HG02763 (cell line): ENCODE data around the gene LPCAT1.
"Not testable (repeated sequence)": the region's sequence is repeated elsewhere in the genome, so short reads cannot be mapped to it uniquely, and the experiment has no call there.

ENCODE experiments used
- ATAC-seq: cut with Tn5 transposase; IDR thresholded peaks from one replicate; pipeline ENCODE4 v1.9.1; 2021; ENCODE audit warnings: mild to moderate bottlenecking, moderate library complexity; ENCODE audit not compliant: unreplicated experiment

Gene LPCAT1

DNA sequence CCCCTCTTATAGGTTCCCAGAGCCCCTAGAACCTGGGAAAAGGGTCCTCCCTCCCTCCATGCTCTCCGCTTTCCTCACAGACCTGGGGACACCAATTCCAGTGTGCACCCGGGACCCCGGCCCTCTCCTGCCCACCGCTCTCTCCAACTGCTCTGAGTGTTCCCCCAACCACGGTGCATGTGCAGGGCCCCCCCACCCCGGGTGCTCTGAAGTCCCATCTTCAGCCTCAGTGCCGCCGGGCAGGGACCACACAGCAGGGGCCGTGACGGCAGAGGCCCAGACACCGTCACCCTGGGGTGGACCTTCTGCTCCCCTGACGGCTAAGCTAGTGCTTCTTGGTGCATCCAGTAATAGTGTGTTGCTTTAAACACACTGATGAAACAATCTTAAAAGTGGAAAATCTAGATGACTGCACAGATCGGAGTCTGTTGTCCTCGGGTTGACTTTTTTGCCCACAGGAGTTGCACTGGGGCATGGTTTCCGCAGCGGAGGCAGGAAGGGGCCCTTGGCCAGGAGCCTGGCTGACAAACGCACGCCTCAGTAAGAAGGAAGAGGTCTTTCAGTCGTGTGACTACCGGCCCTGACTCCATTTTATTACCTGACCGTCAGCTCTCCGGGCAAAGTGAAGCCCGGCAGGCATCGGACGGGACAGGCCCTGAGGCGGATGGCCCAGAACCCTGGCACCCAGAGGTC lies 42.3 kb downstream of the LPCAT1 start:
- ATAC-seq, result no peak

DNA sequence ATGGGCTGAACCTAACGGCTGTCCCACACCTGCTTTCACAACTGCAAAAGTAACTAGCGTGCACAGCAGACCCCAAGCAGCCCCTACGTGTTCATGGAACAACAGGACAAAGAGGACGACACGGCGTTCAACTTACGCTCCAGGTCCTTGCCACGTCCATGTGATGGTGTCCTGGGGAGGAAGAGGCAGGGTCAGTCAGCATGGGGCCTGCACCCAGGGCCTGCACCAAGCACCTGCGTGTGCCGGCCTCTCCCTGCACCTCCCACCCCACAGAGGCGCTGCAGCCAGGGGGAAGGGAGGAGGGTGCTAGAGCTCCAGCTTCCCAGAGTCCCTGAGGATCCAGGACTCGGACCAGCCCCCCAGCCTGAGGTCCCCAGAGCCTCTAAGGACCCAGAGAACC lies 43.0 kb downstream of the LPCAT1 start:
- ATAC-seq, result no peak

GRCh38 chr5:1480217-1480616 lies 43.5 kb downstream of the LPCAT1 start:
- no peak for ATAC-seq

GRCh38 chr5:1479581-1480188 lies 44.1 kb downstream of the LPCAT1 start:
- ATAC-seq, result no peak

DNA sequence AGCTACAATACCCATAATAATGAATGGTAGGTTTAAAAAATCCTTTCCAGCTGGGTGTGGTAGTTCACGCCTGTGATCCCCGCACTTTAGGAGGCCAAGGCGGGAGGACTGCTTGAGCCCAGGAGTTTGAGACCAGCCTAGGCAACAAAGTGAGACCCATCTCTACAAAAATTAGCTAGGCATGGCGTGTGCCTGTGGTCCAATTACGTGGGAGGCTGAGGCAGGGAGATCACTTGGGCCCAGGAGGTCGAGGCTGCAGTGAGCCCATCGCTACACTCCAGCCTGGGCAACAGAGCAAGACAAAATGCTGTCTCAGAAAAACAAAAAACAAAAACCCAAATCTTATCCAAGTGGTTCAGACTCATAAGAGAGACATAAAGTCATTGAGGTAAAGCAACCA lies 44.7 kb downstream of the LPCAT1 start:
- ATAC-seq, result no peak

DNA sequence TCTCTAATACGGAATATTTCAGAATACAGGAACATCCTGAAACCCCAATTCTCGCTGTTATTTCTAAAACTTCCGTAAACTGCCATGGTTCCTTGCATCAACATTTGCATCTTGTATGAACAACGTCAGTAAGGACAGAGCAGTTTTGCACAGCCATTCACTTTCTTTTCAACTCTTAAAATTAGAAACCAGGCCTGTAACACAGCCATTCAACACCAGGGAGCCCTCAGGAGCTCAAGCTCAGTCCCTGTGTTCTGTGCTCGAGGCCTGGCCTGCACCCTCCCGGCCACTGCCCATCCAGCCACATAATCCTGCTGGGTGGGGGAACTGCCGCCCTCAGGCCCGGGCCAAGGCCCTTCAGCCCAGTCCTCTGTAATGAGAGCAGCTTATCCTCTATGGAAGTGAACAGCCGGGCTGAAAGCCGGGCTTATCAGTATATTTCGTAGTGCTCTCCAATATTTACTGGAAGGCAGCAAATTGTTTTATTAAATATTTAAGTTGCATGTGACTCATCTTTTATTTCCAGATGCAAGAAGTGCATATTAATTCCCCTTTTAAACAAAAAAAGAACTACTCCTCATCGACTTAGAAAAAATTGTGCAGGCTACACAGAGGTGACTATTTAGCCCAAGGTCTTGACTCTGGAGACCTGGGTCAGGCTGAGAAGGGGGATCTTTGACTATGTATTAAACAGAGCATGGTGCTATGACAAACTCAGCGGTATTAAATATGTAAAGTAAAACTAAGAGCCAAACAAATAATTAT lies 45.3 kb downstream of the LPCAT1 start:
- no peak for ATAC-seq

DNA sequence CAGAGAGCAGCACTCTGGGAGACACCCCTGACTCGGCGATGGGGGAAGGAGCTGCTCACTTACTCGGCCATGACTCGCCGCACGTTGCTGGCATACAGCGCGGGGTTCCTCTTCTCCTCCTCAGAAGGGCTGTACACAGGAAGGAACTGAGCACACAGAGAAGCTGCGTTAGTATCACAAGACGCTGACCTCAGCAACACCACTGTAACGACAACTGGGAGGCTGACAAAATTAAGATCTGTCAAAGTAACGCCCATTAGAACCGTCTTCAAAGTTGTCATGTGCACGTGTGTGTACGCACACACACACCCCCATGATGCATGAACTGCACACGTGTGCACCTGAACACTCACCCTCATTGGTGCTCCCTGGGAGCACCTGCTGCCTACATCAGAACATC lies 46.4 kb downstream of the LPCAT1 start:
- ATAC-seq, result no peak

GRCh38 chr5:1476967-1477310 lies 46.8 kb downstream of the LPCAT1 start:
- ATAC-seq, result no peak

DNA sequence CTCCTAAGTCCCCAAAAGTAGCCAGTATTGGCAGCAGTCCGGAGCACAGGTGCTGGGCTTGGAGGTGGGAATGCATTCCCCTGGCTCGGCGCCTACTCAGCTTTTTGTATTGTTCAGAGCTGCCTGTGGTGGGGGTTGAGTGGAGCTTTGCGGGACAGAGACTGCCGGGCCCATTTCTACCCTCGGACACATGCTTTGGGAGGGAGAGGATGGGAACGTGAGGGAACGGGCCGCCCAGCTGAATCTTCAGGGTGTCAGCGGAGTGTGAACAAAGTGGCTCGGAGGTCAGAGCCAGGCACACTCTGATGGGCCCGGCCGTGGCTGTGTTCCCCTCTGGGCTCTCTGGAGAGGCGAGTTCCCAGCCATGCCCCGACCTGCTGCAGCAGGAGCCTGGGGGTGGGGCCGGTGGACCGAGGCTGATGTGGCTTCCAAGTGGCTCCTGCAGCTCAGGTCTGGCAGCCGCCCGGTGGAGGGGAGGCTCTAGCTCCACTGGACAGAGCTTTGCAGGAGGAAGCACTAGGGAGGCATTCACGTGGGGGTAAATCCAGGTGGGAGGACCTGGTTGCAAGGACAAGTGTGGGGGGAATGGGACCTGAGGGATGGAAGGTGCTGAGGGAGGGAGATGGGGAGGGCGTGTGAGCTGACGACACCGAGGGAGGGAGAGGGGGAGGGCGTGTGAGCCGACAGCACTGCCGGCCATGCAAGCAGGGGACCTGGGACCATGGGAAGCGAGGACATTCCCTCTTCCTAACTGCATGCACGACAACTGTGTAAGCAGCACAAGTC lies 47.4 kb downstream of the LPCAT1 start:
- no peak for ATAC-seq

GRCh38 chr5:1475544-1475900 lies 48.2 kb downstream of the LPCAT1 start:
- ATAC-seq, result not testable (repeated sequence)

DNA sequence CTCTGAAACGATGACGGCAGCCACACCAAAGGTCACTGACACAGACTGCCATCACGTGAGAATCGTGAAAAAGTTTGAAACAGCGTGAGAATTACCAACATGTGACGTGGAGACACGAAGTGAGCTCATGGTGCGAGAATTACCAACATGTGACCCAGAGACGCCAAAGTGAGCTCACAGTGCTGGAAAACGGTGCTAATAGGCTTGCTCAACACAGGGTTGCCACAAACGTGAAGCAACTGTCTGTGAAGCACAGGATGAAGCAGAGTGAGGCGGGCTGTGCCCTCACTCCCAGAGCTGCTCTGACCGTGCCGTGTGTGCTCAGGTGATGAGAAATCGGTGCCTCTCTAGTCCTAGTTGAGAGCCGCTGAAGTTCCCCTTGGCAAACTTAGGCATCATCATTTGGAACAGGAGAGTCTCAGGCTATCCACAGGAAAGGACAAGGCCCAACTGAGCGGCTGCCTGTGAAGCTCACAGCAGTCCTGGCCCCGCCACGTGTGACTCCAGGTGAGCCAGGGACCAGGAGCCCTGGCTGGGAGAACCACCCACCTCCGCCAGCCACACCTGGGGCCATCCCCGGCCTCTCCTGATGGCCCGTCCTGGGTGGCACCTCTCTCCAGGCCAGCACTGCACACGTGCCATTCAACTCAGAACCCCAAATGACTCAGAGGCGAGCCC lies 48.8 kb downstream of the LPCAT1 start:
- ATAC-seq, result no peak

DNA sequence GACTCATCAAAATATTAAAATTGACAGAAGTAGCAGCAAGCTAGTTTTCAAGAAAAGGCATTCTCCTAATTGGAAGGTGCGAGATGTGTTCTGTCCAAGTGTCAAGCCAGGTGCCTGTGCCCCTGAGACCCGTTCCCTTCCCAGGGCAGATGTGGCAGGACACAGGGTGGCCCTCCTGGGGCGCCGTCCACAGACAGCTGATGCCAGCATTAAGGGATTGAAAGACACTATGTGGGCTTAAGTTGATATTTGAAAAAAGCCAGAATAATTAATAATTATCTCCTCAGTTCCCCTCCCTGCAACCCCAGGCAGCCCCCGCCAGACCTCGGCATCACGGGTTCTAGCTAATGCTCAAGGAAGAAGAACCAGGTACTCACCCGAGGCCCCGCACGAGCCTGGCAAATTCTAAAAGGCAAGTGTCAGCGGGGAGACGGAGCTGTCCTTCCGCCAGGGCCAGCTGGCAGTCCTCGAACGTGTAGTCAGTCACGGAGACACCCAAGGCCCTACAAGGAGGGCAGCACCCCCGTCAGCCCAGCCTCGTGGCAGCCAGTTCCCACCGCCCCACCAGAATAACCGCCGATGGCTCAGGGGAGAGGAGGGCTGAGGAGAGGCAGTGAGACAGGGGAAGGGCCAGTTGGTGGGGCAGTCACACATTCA lies 49.4 kb downstream of the LPCAT1 start:
- no peak for ATAC-seq

DNA sequence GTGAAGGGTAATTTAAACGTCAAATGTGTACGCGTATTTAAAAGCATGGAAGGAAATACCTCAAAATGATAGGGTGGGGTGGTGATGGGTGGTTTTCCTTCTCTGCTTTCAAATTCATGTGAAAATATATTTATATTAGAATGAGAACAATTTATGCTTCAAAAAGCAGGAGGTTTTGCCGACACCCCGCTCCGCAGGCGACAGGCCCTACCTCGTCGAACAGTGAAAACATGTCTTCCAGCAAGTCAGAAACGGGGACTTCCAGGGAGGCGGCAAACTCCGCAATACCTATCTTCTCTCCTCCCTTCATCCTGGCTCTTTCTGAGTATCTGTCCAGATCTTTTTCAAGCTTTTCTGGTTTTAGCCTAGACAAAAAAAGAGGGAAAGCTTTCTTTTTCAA lies 50.0 kb downstream of the LPCAT1 start:
- ATAC-seq, result no peak

DNA sequence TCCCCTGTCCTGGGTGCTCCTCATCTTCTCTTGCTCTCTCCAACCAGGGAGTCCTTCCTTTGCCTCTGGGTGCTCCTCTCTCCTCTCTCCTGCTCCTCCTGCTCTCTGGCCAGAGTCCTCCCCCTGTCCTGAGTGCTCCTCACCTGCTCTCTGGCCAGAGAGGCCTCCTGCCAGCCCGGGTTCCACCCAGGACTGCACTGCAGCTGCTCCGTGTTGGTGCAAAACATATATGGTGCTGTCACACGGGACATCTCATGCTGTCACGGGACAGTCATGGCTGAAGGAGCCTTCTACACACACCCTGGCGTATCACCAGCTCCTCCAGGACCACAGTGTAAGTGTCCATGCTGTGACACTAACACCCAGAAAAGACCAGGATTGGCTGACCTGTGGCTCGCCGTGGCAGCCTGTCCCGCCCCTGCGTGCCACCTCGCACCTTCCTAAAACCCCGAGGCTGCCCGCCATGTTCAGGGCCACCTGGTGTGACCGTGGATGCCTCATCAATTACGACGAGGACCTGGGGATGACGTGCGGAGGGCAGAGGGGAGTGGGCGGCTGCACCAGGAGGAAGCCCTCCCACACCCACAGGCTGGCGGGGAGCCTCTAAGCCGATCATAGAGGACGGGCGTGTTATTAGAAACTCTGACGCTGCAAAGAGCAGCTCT lies 50.7 kb downstream of the LPCAT1 start:
- no peak for ATAC-seq

DNA sequence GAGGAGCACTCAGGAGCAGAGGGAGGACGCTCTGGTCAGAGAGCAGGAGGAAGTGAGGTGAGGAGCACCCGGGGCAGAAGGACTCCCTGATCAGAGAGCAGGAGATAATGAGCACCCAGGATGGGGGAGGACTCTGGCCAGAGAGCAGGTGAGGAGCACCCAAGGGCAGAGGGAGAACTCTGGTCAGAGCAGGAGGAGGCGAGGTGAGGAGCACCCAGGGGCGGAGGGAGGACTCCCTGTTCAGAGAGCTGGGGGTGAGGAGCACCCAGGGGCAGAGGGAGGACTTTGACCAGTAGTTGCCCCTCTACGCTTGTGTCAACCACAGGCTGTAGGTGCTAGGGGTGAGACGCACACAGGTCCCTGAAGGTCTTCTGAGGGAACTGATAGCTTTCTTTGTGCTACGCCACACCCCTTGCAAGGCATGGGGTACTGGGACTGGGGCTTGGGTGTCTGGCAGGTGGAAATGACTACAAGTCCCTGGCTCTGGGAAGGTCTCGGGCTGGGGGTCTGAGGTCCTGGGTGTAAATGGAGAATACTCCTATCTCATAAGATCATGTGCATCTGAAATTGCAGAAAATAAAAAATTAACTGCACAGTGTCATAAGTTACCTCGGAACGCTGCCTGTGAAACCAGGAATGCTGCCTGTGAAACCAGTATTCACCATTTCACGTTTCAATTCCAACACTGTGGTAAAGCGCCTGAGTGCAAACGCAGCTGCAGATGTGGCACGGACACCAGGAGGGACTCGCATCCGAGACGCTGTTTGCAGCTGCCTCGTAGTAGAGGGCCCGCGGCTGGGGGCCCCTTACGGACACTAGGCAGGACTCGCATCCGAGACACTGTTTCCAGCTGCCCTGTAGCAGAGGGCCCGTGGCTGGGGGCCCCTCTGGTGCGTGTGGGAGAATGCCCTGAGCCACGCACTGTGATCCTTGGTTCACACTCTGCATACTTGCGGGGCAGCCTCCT lies 51.5 kb downstream of the LPCAT1 start:
- ATAC-seq, result no peak

DNA sequence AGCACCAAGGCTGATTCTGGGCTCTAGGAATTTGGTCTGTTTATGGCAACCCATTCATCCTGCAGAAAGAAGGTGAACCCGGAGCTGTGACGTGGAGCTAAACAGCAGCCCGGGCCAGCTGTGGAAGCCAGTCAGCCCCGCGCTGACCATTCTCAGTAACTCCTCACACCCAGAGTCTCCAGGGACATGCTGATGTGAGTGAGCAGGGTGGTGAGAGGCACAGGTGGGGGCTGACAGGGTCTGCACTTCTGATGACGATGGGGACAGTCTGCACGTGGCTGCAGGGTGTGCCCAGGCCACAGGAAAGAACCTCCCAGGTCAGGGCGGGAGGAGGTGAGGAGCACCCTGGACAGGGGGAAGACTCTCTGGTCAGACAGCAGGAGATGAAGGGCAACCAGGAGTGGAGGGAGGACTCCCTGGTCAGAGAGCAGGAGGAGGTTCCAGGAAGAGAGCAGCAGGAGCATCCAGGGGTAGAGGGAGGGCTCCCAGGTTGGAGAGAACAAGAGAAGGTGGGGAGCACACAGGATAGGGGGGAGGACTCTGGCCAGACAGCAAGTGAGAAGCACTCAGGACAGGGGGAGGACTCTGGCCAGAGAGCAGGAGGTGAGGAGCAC lies 52.4 kb downstream of the LPCAT1 start:
- no peak for ATAC-seq

DNA sequence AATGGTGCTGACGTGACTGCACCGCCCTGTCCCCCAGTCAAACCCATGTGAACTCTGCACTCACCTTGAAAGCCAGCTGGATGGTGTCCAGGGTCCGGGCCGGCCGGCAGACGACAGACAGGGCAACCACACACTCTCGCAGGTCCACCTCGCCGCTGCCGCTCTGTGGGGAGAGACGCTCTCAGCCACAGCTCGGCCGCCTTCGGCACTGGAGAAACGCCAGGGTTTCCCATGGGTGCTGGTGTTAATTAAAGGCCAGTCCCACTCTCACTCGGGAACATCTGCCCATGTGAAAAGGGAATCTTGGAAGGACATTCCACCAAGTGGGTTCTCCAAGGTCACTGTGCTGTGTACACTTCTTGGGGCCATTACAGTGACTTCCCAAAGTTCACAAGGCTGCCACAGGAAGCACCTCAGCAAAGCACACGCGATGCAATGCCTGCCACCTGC lies 53.0 kb downstream of the LPCAT1 start:
- no peak for ATAC-seq
